ACC112 (cell line): ENCODE results near the gene TTLL11.
"Not testable (repeated sequence)": the region's sequence is repeated elsewhere in the genome, so short reads cannot be mapped to it uniquely, and the experiment has no call there.

Experiments
- H2AFZ ChIP-seq: fragments of 200-600 bp; sonication (generic); one replicate; pipeline ENCODE4 v1.6.0; 2017; ENCODE audit warnings: antibody characterized with exemption, low read length; ENCODE audit not compliant: unreplicated experiment
- H3K27ac ChIP-seq: fragments of 200-600 bp; sonication (generic); 2 replicates; pipeline ENCODE4 v1.5.1; 2014; ENCODE audit warnings: low read depth, mild to moderate bottlenecking, antibody characterized with exemption, low read length, moderate library complexity
- H3K27me3 ChIP-seq: fragments of 200-600 bp; sonication (generic); 2 replicates; pipeline ENCODE4 v1.6.1; 2014; ENCODE audit warnings: mild to moderate bottlenecking, antibody characterized with exemption, low read length, moderate library complexity, mixed read lengths; ENCODE audit not compliant: insufficient read depth
- H3K36me3 ChIP-seq: fragments of 200-600 bp; sonication (generic); 2 replicates; pipeline ENCODE4 v1.6.1; 2016; ENCODE audit warnings: mild to moderate bottlenecking, antibody characterized with exemption, low read length, moderate library complexity, mixed read lengths; ENCODE audit not compliant: insufficient read depth
- H3K4me1 ChIP-seq: fragments of 200-600 bp; sonication (generic); one replicate; pipeline ENCODE4 v1.6.1; 2016; ENCODE audit warnings: low read length, mixed read lengths; ENCODE audit not compliant: insufficient read depth, unreplicated experiment, control insufficient read depth
- H3K4me3 ChIP-seq: fragments of 200-600 bp; sonication (generic); 2 replicates; pipeline ENCODE4 v1.5.1; 2014; ENCODE audit warnings: mild to moderate bottlenecking, low read depth, low read length
- H3K79me2 ChIP-seq: fragments of 200-600 bp; sonication (generic); one replicate; pipeline ENCODE4 v1.6.0; 2016; ENCODE audit warnings: low read length; ENCODE audit not compliant: control insufficient read depth, unreplicated experiment, insufficient read depth

The TTLL11 gene

GRCh38 chr9:121901616-121902015 is 191.5 kb downstream of the TTLL11 start:
- H3K36me3 ChIP-seq: peaks cover 5% of the 10 kb centered on the region; the same call in 1 of the 2 replicates
- H3K4me3 ChIP-seq: no peak overlapping the region
- peaks cover 7% of the 10 kb centered on the region for H3K4me1 ChIP-seq
- no peak overlapping the region for H2AFZ ChIP-seq
- no peaks in the 10 kb centered on the region for H3K27me3 ChIP-seq
- H3K27ac ChIP-seq: no peak overlapping the region
- H3K79me2 ChIP-seq: no peaks in the 10 kb centered on the region

- H3K36me3 ChIP-seq: peaks cover 5% of the 10 kb centered on the region; the same call in 1 of the 2 replicates
- H3K4me1 ChIP-seq: peaks cover 7% of the 10 kb centered on the region
- H3K27ac ChIP-seq: no peak overlapping the region
- no peaks in the 10 kb centered on the region for H3K79me2 ChIP-seq
- no peak overlapping the region for H2AFZ ChIP-seq
- H3K27me3 ChIP-seq: no peaks in the 10 kb centered on the region
- no peak overlapping the region for H3K4me3 ChIP-seq
Measured at GRCh38 chr9:121900163-121900562, 192.9 kb downstream of the TTLL11 start.

DNA sequence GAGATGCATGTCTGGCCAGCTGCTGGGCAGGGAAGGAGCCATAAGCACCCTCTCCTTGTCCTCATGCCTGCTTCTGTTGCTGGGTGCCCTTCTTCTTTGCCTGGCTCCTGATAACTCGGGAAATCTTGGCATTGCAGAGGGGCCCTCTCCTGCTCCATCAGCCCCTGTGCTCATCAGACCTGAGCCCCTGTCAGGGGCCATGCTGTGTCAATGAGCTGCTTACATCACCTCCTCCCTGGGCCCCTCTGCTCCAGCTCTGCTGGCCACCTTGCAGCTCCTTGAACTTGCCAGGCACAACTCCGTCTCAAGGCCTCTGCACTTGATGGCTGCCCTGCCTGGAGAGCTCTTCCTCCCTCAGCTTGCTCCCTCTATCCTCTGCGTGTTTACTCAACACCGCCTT is 194.3 kb downstream of the TTLL11 start:
- H3K27ac ChIP-seq: no peak overlapping the region
- no peaks in the 10 kb centered on the region for H3K27me3 ChIP-seq
- peaks cover 5% of the 10 kb centered on the region; the same call in 1 of the 2 replicates for H3K36me3 ChIP-seq
- no peaks in the 10 kb centered on the region for H3K79me2 ChIP-seq
- no peak overlapping the region for H3K4me3 ChIP-seq
- no peak overlapping the region for H2AFZ ChIP-seq
- H3K4me1 ChIP-seq: peaks cover 7% of the 10 kb centered on the region

DNA sequence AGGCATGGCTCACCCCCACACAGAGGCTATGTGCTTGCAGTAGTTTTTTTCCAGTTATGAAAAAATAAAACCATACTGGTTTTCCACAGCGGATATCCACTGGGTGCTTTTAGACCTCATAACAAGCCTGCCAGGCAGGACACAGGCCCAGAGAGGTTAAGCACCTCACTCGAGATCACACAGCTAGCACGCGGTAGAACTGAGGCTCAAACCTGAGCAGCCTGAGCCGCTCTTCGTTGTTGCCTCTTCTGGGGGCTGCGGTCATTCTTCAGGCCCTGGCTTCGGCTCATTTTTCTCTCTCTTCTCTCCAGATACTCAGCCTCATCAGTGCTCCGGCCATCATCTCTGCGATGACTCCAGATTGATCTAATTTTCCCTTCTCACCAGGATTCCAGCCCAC is 196.0 kb downstream of the TTLL11 start:
- no peak overlapping the region for H3K4me3 ChIP-seq
- peaks cover 5% of the 10 kb centered on the region; the same call in 1 of the 2 replicates for H3K36me3 ChIP-seq

DNA sequence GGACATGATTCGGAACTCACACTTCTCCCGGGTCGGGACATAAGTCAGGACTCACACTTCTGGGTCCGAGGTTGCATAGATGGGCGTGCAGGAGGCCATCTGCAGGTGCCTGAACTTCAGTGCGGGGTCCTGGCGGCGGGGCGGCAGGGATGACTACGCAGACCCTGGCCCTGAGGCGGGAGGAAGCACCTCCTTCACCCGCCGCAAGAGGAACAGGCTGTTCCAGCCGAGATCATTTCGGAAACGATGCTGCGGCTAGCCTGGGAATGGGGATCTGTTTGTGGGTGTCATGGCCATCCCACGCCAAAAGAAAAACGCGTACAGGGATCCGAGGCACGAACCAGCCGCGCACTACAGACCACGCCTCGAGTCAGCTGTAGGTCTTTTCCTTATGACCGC is 196.6 kb downstream of the TTLL11 start:
- Histone ChIP-seq H2AFZ (no peak overlapping the region), H3K27me3 (no peaks in the 10 kb centered on the region), H3K4me3 (no peak overlapping the region), H3K79me2 (no peaks in the 10 kb centered on the region), H3K27ac (no peak overlapping the region), H3K4me1 (no peaks in the 10 kb centered on the region), H3K36me3 (peaks cover 5% of the 10 kb centered on the region; the same call in 1 of the 2 replicates)

More for the DNA sequence above, 196.0 kb downstream of the TTLL11 start:
- Histone ChIP-seq H3K79me2 (no peaks in the 10 kb centered on the region), H3K27ac (no peak overlapping the region), H2AFZ (no peak overlapping the region), H3K4me1 (peaks cover 1% of the 10 kb centered on the region), H3K27me3 (no peaks in the 10 kb centered on the region)

- H3K27ac ChIP-seq: no peak overlapping the region
- H3K4me3 ChIP-seq: no peak overlapping the region
- H2AFZ ChIP-seq: no peak overlapping the region
- H3K4me1 ChIP-seq: no peaks in the 10 kb centered on the region
- H3K36me3 ChIP-seq: peaks cover 5% of the 10 kb centered on the region; the same call in 1 of the 2 replicates
- no peaks in the 10 kb centered on the region for H3K27me3 ChIP-seq
- H3K79me2 ChIP-seq: no peaks in the 10 kb centered on the region
Measured at GRCh38 chr9:121895818-121896544, 197.1 kb downstream of the TTLL11 start.

GRCh38 chr9:121895358-121895757 is 197.8 kb downstream of the TTLL11 start:
- Histone ChIP-seq H2AFZ (no peak overlapping the region), H3K27ac (no peak overlapping the region), H3K27me3 (no peaks in the 10 kb centered on the region), H3K4me3 (no peak overlapping the region), H3K4me1 (no peaks in the 10 kb centered on the region), H3K36me3 (peaks cover 5% of the 10 kb centered on the region; the same call in 1 of the 2 replicates), H3K79me2 (no peaks in the 10 kb centered on the region)

GRCh38 chr9:121894380-121894779 is 198.7 kb downstream of the TTLL11 start:
- H3K36me3 ChIP-seq, H2AFZ ChIP-seq, H3K27me3 ChIP-seq, H3K4me1 ChIP-seq, H3K4me3 ChIP-seq, H3K27ac ChIP-seq, H3K79me2 ChIP-seq: not testable (repeated sequence)

- H3K27me3 ChIP-seq: no peaks in the 10 kb centered on the region
- no peaks in the 10 kb centered on the region for H3K79me2 ChIP-seq
- H3K27ac ChIP-seq: no peak overlapping the region
- no peaks in the 10 kb centered on the region; the same call in 1 of the 2 replicates for H3K36me3 ChIP-seq
- peaks cover 2% of the 10 kb centered on the region for H3K4me1 ChIP-seq
- H2AFZ ChIP-seq: no peak overlapping the region
- no peak overlapping the region for H3K4me3 ChIP-seq
Measured at GRCh38 chr9:121893786-121894185, 199.3 kb downstream of the TTLL11 start.

- Histone ChIP-seq H3K4me1 (peaks cover 13% of the 10 kb centered on the region), H3K27ac (no peak overlapping the region), H3K4me3 (no peak overlapping the region), H3K27me3 (no peaks in the 10 kb centered on the region), H3K79me2 (no peaks in the 10 kb centered on the region), H2AFZ (no peak overlapping the region), H3K36me3 (no peaks in the 10 kb centered on the region; the same call in 1 of the 2 replicates)
Measured at GRCh38 chr9:121892706-121893105, 200.4 kb downstream of the TTLL11 start.

DNA sequence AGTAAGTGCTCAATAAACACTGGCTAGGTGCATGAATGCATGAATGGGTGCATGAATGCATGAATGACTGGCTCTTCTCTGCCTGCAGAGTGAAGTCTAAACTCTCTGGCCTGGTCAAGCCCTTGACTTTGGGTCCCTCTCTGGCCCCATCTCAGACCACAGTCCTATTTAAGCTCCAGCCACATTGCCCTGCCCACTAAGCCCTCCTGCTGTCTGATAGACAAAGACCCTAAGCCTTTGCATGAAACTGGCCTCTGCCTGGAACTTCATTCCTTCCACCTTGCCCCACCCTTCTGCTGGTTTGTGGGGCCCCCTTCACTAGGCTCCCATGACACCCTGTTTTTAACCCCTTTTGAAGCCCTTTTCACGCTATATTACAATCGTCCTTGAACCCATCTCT is 202.4 kb downstream of the TTLL11 start:
- H3K27ac ChIP-seq: no peak overlapping the region
- H3K4me1 ChIP-seq: peaks cover 19% of the 10 kb centered on the region
- H3K27me3 ChIP-seq: no peaks in the 10 kb centered on the region
- no peak overlapping the region for H2AFZ ChIP-seq
- H3K79me2 ChIP-seq: no peaks in the 10 kb centered on the region
- H3K4me3 ChIP-seq: no peak overlapping the region
- no peaks in the 10 kb centered on the region; the same call in 1 of the 2 replicates for H3K36me3 ChIP-seq
